ENCODE data around the gene CGRRF1.
A peak's percentile ranks its signal among the peaks of the same experiment; 100 is the strongest.

Gene CGRRF1

GRCh38 chr14:54548491-54548890 lies 38.8 kb downstream of the CGRRF1 start:
- DNase-seq (ENCODE audit: low read depth) = no peak

DNA sequence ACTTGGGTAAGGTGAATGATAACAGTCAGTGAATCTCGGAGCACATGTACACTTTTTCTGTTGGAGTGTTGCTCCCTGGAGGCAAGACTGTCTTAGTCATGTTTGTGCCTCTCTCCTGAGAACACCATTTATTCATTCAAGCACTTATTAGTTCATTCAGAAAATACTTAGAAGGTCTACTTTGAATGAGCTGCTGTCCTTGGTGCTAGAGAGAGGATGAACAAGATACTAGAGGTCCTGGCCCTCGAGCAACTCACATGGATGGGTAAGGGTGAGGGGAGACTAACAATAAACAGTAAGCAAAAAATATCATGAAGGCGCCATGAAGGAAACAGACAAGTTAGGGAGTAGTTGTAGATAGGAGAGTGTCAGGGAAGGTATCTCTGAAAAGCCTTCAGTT lies 40.2 kb downstream of the CGRRF1 start:
- no peak for DNase-seq (ENCODE audit: low read depth)

- no peak for DNase-seq (ENCODE audit: low read depth)
These were observed 40.8 kb downstream of the CGRRF1 start for GRCh38 chr14:54550514-54550913.

GRCh38 chr14:54554401-54554800 lies 44.7 kb downstream of the CGRRF1 start:
- DNase-seq (ENCODE audit: low read depth) = no peak

- no peak for DNase-seq (ENCODE audit: low read depth)
These were observed 45.9 kb downstream of the CGRRF1 start for GRCh38 chr14:54555651-54556050.

DNA sequence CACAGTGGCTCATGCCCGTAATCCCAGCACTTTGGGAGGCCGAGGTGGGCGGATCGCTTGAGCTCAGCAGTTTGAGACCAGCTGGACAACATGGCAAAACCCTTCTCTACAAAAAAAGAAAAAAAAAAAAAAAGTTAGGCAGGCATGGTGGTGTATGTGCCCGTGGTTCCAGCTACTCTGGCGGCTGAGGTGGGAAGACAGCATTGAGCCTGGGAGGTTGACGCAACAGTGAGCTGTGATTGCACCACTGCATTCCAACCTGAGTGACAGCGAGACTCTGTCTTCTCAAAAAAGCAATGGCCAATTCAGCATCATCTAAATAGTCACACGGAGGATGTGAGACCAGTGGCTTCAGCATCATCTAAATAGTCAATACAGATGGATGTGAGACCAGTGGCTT lies 46.8 kb downstream of the CGRRF1 start:
- DNase-seq (ENCODE audit: low read depth) = no peak

DNA sequence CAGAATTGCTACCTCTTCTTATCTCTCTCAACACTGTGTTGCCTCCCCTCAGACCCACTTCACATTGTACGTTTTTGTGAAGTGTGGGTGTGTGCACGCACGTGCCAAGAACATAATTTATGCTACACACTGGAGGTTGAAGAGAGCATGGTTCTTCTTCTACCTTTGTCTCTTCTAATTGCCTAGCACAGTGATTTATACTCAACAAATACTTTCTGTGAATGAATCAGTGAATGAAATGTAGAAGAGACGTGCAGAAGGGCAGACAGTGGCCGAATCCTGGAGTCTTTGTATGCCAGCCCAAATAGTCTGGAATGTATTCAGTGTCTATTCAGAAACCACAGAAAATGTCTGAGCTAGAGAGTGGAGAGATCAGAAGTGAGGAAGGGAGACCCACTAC lies 52.6 kb downstream of the CGRRF1 start:
- no peak for DNase-seq (ENCODE audit: low read depth)

- DNase-seq (ENCODE audit: low read depth) = no peak
These were observed 54.6 kb downstream of the CGRRF1 start for GRCh38 chr14:54564071-54564867.

GRCh38 chr14:54564868-54565784 lies 55.4 kb downstream of the CGRRF1 start:
- DNase-seq (ENCODE audit: low read depth) = peak; percentile 64

DNA sequence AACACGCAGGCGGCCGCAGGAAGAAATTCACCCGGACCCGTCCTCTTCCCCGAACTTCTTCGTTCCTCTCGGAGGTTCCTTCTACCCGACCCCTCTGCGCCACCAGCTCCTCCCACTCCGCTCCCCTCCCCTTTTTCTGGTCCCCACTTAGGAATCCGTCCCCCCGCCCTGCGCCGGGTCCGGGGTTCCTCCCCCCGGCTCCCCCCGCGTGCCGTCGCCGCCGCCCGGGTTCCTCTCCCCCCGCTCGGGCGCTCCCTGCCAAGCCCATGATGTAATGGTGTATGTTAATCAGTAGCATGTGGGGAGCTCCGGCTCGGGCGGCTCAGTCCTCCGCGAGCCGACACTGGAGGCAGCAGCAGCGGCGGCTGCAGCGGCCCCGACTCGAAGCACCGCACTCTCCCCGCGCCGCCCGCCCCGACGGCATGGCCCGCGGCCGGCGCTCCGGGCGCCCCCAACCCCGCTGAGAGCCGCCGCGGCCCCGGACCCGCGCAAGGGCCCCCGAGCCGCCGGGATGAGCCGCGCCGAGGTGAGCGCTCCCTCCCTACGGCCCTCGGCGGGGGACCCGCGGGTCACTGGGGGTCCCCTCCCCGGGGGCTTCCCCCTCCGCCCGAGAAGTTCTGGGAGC lies 56.2 kb downstream of the CGRRF1 start:
- DNase-seq (ENCODE audit: low read depth) = peak; percentile 85

DNA sequence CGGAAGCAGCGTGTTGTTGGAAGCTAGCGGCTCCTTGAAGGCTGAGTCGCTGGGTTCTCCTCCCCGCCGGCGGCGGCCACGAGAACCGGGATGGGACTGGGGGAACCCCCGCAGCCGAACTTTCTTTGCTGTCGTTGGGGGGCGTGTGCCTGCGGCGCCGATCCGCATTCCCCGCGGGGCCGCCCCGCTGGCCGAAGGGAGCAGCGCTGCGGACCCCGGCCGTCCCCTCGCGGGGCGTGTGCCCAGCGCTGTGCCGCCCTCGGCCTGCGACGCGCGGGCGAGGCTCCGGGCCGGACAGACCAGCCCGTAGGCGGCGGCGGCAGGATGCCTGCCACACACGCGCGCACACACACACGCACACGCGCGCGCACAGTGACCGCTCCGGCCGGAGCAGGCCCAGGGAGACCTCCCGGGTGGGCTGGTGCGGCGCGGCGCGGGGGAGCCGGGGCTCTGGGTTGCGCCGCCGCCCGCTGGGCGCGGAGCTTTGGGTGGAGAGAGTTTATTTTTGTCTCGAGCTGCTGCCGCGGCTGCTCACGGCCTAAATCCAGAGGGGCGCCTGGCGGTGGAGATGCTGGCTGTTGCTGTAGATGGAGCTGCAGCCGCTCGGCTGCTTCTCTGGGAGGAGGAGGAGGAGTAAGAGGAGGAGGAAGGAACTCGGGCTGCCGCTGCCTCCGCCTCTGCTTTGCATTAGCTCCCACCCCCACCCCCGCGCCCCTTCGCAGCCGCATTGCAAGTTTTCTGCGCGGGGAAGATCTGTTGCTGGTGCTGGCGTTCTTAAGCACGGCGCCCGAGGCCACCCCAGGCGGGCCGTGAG lies 56.9 kb downstream of the CGRRF1 start, which contains the start of gene SAMD4A:
Gene SAMD4A, plus strand, starts transcription at position 719 of the 814 bp plus-strand sequence. CDS start 789 bp downstream, outside the sequence.
- DNase-seq (ENCODE audit: low read depth) = peak; percentile 84

DNA sequence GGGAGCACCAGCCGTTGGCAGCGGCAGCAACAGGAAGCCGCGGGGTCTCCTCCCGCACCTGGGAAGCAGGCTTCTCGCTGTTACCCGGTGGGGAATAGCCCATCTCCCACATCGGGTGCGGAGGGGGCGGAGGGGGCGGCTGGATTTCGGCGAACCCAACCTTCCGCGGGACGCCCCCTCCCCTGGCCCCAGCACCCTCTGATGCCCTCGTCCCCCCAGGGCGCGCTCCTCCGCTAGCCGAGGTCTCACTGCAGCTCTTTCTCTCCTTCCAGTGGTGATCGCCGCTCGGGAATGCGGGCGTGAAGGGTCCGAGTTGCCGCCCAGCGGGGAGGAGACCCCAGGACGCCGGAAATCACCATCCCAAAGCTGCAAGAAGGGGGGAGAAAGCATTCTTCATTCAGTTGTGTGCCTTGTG lies 57.5 kb downstream of the CGRRF1 start:
- DNase-seq (ENCODE audit: low read depth) = no peak

- no peak for DNase-seq (ENCODE audit: low read depth)
These were observed 58.2 kb downstream of the CGRRF1 start for GRCh38 chr14:54567639-54568561.

DNA sequence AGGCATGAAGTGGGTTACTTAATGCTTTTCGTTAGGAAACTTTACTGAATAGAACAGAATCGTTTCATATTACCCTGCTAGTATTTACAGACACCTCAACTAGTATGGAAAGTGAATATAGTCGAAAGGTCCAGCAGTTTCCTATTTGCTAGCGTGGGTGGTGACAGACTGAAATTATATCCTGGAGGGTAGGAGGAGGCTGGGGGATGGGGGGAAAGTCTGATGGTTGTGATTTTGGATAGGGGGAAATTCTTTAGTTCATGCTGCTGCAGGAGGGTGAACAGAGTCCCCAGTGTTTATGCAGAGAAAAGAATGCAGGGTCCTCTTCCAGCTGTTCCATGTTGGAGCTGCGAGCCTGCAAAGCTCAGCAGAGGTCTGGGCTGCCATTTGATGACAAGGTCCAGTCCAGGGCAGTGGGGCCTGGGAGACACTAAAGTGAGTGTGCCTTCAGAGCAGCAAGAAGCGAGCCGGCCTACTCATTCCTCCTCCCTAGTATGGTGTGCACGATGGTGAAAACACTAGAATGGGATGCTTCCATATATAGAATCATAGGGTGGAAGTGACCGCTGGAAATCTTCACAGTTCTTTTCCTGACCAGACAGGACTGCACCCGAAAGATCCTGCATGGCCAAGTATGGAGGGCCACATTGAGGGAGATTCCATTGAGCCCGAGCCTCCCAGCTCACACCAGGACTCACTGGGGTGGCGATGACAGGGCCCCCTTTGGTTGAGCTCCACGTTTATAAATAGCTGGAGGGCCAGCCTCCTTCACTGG lies 59.3 kb downstream of the CGRRF1 start:
- no peak for DNase-seq (ENCODE audit: low read depth)

DNA sequence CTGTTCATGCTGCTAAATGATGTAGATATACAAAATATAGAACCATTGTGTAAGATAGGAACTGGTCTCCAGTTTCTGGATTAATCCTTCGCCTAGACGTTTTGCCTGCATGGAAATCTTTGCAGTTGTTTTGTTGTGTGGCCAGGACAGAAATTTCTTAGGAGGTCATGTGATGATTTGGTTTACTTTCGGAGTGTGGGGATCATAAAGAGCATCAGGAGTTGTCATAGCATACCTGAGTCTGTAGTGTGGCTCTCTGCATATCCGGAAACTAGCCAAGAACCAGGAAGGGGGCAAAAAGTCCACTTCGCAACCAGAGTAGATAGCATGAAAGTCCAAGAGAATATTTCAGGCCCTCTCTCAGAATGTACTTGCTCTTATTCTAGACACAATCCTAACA lies 60.3 kb downstream of the CGRRF1 start:
- DNase-seq (ENCODE audit: low read depth) = no peak

GRCh38 chr14:54570631-54571415 lies 61.1 kb downstream of the CGRRF1 start:
- peak; percentile 81 for DNase-seq (ENCODE audit: low read depth)

DNA sequence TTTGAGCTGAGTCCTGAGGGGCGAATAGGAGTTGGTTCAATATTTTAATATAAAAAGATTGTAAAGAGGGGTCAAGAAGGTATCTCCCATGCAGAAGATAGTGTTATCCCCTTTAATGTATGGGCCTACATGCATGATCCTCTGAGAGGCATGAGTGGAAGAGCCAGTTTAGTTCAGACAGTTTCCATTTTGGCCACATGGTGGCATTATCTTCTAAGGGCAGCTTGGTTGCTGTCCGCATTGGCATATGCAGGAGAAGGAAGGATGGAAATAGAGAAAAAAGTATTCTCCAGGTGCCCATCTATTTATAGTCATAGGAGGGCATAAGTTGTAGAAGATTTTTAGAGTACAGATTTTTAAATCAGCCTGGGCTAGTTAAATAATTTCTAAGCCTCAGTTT lies 62.6 kb downstream of the CGRRF1 start:
- DNase-seq (ENCODE audit: low read depth) = no peak

- no peak for DNase-seq (ENCODE audit: low read depth)
These were observed 64.8 kb downstream of the CGRRF1 start for GRCh38 chr14:54574528-54574927.

DNA sequence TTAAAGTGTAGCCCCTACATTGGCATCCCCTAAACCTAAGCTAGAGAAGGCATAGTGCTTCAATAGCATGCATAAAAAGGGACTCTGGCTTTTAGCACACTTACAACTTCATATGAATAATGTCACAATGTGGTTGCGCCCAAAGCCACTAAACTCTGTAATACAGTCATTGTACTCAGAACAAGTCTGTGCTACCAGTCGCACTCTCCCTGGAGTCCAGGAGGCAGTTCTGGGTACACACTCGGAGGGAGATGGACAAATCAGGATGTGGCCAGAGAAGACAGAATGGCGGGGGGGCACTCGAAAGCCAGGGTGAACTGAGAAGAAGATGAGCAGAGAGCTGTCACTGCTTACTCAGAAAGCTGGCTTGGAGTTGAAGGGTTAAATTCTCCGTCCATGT lies 67.8 kb downstream of the CGRRF1 start:
- DNase-seq (ENCODE audit: low read depth) = no peak

Data from fibroblast of the conjunctiva (primary cell).